Osteocyte (in vitro differentiated cells): ENCODE data around the gene VPREB1. TPM values are rescaled to one million over a fixed set of nuclear protein-coding genes. Genes with fewer than 3 reads are reported as not detected.
A peak's percentile ranks its signal among the peaks of the same experiment; 100 is the strongest.

ENCODE experiments used
- DNase-seq: peaks from one replicate; pipeline ENCODE4 v3.0.0; 2021; ENCODE audit warnings: mixed read lengths; ENCODE audit not compliant: unreplicated experiment; ENCODE audit errors: extremely low spot score
- H3K27ac Mint-ChIP-seq: one replicate; pipeline ENCODE4 v1.8.0; 2021; ENCODE audit warnings: mild to moderate bottlenecking, mixed read lengths; ENCODE audit not compliant: unreplicated experiment
- H3K27me3 Mint-ChIP-seq: one replicate; pipeline ENCODE4 v1.8.0; 2021; ENCODE audit warnings: mixed read lengths; ENCODE audit not compliant: unreplicated experiment
- H3K36me3 Mint-ChIP-seq: one replicate; pipeline ENCODE4 v1.8.0; 2021; ENCODE audit warnings: mixed read lengths; ENCODE audit not compliant: unreplicated experiment
- H3K4me1 Mint-ChIP-seq: one replicate; pipeline ENCODE4 v1.8.0; 2021; ENCODE audit warnings: mixed read lengths; ENCODE audit not compliant: unreplicated experiment
- H3K4me3 Mint-ChIP-seq: one replicate; pipeline ENCODE4 v1.8.0; 2021; ENCODE audit warnings: mild to moderate bottlenecking, moderate library complexity, mixed read lengths; ENCODE audit not compliant: unreplicated experiment
- H3K9me3 Mint-ChIP-seq: one replicate; pipeline ENCODE4 v1.8.0; 2021; ENCODE audit warnings: mixed read lengths; ENCODE audit not compliant: unreplicated experiment
- total RNA-seq: library from RNA; stranded (reverse); gene quantifications from 2 replicates; pipeline ENCODE4 v1.2.1, GENCODE V29; 2021
- TF ChIP-seq, protein P1 (sequence below): fragments of 200-600 bp; sonication (generic); IDR thresholded peaks from 2 replicates; pipeline ENCODE4 v1.5.0; 2021; ENCODE audit warnings: antibody characterized with exemption, mild to moderate bottlenecking, moderate library complexity

VPREB1 gene
- total RNA-seq, 1 donor from 2014 or later: not detected

DNA sequence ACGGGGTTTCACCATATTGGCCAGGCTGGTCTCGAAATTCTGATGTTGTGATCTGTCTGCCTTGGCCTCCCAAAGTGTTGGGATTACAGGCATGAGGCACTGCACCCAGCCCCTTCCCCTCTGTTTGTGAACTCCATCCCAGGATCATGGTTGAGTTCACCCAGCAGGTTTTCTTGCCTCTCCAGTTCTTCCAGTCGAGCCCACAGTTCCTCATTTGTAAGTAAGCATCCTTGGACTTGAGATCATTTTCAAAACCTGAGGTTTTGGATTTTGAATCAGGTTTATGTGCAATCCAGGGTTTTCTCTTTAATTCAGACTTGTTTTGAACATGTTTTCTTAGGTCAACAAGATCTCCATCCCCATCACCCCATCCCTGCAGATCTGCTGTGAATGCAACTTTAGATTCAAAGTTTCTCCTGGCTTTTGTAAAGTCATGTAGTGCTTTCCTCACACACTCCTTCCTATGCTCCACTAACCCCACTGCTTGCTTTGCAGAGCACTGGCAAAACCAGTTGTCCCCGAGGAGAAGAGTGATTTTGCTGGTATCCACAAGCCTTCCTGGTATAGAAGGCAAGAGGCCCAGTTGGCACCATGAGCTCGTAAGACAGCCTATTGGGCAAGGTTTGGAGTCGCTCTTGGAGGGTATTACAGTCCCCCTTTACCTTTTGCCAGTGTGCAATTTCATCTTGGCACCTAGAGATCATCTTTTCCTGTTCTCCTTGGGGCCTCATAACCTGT is 14.7 kb upstream of the VPREB1 start:
- no peaks in the 10 kb centered on the region for H3K9me3 Mint-ChIP-seq

DNA sequence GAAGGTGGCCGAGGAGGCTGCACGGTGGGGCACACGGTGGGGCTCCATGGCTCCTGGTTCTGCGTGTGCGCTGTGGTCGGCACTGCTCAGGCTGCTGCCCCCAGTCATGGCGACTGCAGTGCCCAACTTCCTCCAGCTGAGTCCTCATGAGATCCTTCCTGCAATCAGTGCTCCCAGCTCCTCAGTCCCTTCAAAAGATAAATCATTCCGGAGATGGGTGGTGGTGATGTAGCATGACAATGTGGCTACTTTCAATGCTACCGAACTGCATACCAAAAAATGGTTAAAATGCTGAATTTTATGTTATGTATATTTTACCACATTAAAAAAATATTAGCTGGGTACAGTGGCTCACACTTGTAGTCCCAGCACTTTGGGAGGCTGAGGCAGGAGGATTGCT is 14.1 kb upstream of the VPREB1 start:
- peak; percentile 49 for DNase-seq
- H3K4me3 Mint-ChIP-seq: no peak overlapping the region
- no peaks in the 10 kb centered on the region for H3K36me3 Mint-ChIP-seq
- no peak overlapping the region for H3K27ac Mint-ChIP-seq
- H3K9me3 Mint-ChIP-seq: no peaks in the 10 kb centered on the region
- no peaks in the 10 kb centered on the region for H3K4me1 Mint-ChIP-seq
- TF ChIP-seq, protein P1, sequence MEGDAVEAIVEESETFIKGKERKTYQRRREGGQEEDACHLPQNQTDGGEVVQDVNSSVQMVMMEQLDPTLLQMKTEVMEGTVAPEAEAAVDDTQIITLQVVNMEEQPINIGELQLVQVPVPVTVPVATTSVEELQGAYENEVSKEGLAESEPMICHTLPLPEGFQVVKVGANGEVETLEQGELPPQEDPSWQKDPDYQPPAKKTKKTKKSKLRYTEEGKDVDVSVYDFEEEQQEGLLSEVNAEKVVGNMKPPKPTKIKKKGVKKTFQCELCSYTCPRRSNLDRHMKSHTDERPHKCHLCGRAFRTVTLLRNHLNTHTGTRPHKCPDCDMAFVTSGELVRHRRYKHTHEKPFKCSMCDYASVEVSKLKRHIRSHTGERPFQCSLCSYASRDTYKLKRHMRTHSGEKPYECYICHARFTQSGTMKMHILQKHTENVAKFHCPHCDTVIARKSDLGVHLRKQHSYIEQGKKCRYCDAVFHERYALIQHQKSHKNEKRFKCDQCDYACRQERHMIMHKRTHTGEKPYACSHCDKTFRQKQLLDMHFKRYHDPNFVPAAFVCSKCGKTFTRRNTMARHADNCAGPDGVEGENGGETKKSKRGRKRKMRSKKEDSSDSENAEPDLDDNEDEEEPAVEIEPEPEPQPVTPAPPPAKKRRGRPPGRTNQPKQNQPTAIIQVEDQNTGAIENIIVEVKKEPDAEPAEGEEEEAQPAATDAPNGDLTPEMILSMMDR: no peak
- H3K27me3 Mint-ChIP-seq: peaks cover 31% of the 10 kb centered on the region

More for the DNA sequence above, 14.7 kb upstream of the VPREB1 start:
- H3K4me3 Mint-ChIP-seq: no peak overlapping the region
- peak; percentile 59 for DNase-seq
- H3K36me3 Mint-ChIP-seq: no peaks in the 10 kb centered on the region
- TF ChIP-seq, protein P1: no peak
- H3K4me1 Mint-ChIP-seq: no peaks in the 10 kb centered on the region
- H3K27me3 Mint-ChIP-seq: peaks cover 31% of the 10 kb centered on the region
- H3K27ac Mint-ChIP-seq: no peak overlapping the region

DNA sequence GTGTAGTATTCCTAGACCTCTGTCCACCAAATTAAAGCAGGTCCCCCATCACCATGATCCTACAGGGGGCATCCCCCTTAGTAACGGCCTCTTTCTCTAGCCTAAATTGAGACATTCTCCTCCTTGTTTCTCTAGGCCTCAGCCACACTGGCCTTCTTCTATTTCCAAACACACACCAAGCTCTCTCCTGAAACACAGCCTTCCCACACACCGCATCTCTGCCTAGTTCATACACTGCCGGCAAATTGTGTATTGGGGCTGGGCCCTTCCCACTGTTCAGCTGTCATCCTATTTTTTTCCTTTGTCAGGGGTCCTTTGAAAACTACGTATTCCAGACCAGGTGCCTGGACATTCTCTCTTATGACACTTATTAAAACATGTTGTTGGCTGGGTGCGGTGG is 11.5 kb upstream of the VPREB1 start:
- peaks cover 28% of the 10 kb centered on the region for H3K27me3 Mint-ChIP-seq
- H3K27ac Mint-ChIP-seq: no peak overlapping the region
- H3K36me3 Mint-ChIP-seq: no peaks in the 10 kb centered on the region
- no peak overlapping the region for H3K4me3 Mint-ChIP-seq
- peak; percentile 13 for DNase-seq
- TF ChIP-seq, protein P1: no peak
- no peaks in the 10 kb centered on the region for H3K9me3 Mint-ChIP-seq
- H3K4me1 Mint-ChIP-seq: no peaks in the 10 kb centered on the region

DNA sequence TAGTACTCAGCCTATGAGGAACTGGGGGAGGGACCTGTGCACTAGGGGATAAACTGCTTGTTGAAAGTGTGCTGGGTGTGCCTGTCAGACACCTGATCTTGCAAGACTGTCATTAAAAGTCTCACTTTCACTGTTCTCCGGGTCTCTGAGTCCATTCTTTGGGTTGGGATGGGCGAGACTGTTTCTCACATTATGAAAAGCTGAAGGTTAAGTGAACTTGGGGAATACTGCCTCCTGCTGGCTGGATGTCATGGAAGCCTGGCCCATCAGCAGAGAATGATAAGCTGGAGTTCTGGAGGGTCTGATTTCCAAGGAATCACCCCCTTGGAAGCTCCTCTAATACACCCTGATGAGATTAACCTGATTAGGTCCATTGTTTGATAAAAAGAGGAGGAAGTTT is 9.0 kb upstream of the VPREB1 start:
- H3K27me3 Mint-ChIP-seq: peaks cover 14% of the 10 kb centered on the region

DNA sequence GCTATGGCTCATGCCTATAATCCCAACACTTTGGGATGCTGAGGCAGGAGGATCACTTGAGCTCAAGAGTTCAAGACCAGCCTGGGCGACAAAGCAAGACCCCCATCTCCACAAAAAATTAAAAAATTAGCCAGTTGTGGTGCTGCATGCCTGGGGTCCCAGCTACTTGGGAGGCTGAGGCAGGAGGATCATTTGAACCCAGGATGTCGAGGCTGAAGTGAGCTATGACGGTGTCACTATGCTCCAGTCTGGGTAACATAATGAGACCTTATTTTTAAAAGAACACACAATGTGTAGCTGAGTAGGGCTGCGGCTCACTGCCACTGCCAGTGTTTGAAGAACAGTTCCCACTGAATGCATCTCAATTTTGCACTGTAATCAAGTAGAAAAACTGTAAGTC is 7.1 kb upstream of the VPREB1 start:
- Mint-ChIP-seq H3K36me3 (no peaks in the 10 kb centered on the region), H3K4me1 (no peaks in the 10 kb centered on the region), H3K27ac (no peak overlapping the region), H3K9me3 (no peaks in the 10 kb centered on the region), H3K27me3 (peaks cover 28% of the 10 kb centered on the region), H3K4me3 (no peak overlapping the region)
- TF ChIP-seq, protein P1: no peak
- DNase-seq: no peak

More for the DNA sequence above, 9.0 kb upstream of the VPREB1 start:
- Mint-ChIP-seq H3K36me3 (no peaks in the 10 kb centered on the region), H3K4me3 (no peak overlapping the region), H3K4me1 (no peaks in the 10 kb centered on the region), H3K9me3 (no peaks in the 10 kb centered on the region), H3K27ac (no peak overlapping the region)
- no peak for DNase-seq
- TF ChIP-seq, protein P1: peak; percentile 27
